Measurements from ENCODE around the gene ARGLU1.

The ARGLU1 gene

GRCh38 chr13:106498158-106498557 is 69.8 kb downstream of the ARGLU1 start:
- peak in 1 of 2 donors; percentile 48 for DNase-seq

- no peak for DNase-seq
Observed at GRCh38 chr13:106497079-106497478, 70.9 kb downstream of the ARGLU1 start.

- no peak for DNase-seq
Observed at GRCh38 chr13:106496072-106496997, 71.6 kb downstream of the ARGLU1 start.

- no peak for DNase-seq
Observed at GRCh38 chr13:106494936-106495335, 73.0 kb downstream of the ARGLU1 start.

- no peak for DNase-seq
Observed at GRCh38 chr13:106494506-106494905, 73.4 kb downstream of the ARGLU1 start.

- DNase-seq, result peak in 1 of 2 donors; percentile 34
Observed at GRCh38 chr13:106493533-106494220, 74.3 kb downstream of the ARGLU1 start.

GRCh38 chr13:106492588-106493475 is 75.1 kb downstream of the ARGLU1 start:
- DNase-seq, result no peak

- peak; percentile 71 to 94 for DNase-seq
Observed at GRCh38 chr13:106491928-106492587, 75.9 kb downstream of the ARGLU1 start.
